NK-92 treated with Interleukin-12 subunit alpha and Interleukin-12 subunit beta, amount 100 ng/mL, for 24 hours (cell line): ENCODE results near the gene INHBB.
"Not testable (repeated sequence)": the region's sequence is repeated elsewhere in the genome, so short reads cannot be mapped to it uniquely, and the experiment has no call there.

ENCODE experiments used
- DNase-seq: peaks from one replicate; lab custom pipeline; 2025; lab: John Stamatoyannopoulos, UW

Gene INHBB

GRCh38 chr2:120346026-120346666 is at the start of gene INHBB:
TSS of gene INHBB (plus strand) at chr2:120346136. CDS start at chr2:120346189, 53 bp downstream.
- no peak for DNase-seq

- no peak for DNase-seq
These were observed 47.6 kb upstream of the INHBB start for GRCh38 chr2:120298173-120298835.

- DNase-seq, result no peak
These were observed 46.9 kb upstream of the INHBB start for GRCh38 chr2:120299004-120299403.

GRCh38 chr2:120299561-120299960 is 46.4 kb upstream of the INHBB start:
- no peak for DNase-seq

DNA sequence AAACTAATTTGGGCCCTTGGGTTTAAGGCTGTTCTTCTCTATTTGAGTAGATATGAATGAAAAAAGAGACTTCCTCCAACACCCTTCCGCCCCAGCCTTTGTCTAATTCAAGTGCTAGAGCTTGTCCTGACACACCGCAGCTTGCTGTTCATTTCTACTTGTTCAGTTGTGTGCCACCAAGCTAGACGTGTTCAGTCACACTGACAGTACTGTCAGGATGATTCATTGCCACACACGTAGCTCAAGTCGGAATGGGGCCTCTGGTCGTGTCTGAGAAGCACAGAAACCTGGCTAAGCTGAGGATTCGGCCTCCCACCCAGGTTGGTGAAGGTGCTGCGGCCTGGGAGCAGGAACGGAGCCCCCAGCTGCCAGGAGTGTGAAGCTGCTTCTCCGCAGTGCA is 45.6 kb upstream of the INHBB start:
- DNase-seq, result no peak

DNA sequence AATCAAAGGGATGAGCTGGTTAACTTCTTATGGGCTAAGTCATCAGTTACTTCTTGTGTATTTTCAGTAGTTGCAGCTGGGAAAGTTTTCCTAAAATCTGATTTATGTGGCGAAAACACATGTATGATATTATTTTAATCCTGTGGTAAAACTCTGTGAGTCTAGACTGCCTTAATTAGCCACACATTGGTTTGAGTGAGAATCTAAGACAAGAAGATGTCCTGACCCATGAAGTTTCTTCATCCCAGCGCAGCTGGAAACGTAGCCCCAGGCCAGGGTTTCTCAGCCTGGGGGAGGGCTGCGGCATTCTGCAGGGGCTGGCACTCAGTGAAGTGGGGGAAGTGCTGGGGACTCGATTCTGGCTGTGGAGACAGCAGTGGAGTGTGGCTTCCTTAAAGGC is 44.7 kb upstream of the INHBB start:
- no peak for DNase-seq

DNA sequence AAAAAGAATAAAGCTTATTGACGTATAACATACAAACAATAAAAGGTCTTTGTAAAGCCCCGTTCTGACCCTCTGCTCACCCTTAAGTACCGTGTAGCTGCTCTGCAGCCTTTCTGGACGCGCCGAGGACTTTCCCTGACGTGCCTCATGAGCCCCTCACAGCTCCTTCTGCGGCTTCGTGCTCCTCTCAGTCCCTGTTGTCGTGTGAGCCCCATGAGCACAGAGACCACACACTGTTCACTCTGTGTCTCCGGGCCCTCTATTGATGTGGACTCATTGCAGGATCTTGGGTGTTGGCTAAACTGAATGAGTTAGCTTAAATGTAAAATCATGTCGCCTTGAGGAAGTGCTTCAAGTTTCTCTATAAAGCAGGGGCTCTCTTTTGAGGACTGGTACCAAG is 43.6 kb upstream of the INHBB start:
- no peak for DNase-seq

- DNase-seq, result no peak
These were observed 42.8 kb upstream of the INHBB start for GRCh38 chr2:120303177-120303576.

- DNase-seq, result no peak
These were observed 40.6 kb upstream of the INHBB start for GRCh38 chr2:120305296-120305695.

- no peak for DNase-seq
These were observed 39.9 kb upstream of the INHBB start for GRCh38 chr2:120305937-120306490.

DNA sequence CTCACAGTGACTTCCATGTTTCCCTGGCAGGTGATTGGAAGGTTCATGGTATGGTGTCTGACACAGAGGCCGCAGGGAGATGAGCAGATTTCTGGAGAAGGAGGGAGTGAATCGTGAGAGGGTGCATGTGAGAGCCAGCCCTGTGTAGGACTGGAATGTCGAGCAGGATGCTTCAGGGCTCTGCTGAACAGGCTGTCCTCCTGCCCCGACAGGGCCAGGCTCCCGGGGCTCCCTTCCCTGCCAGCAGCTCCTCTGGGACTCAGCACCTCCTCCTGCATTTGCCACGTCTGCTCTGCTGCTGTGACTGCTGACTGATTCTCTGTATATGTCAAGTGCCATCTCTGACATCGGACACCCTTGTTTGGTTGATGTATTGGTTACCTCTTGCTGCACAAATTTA is 38.5 kb upstream of the INHBB start:
- DNase-seq, result no peak

DNA sequence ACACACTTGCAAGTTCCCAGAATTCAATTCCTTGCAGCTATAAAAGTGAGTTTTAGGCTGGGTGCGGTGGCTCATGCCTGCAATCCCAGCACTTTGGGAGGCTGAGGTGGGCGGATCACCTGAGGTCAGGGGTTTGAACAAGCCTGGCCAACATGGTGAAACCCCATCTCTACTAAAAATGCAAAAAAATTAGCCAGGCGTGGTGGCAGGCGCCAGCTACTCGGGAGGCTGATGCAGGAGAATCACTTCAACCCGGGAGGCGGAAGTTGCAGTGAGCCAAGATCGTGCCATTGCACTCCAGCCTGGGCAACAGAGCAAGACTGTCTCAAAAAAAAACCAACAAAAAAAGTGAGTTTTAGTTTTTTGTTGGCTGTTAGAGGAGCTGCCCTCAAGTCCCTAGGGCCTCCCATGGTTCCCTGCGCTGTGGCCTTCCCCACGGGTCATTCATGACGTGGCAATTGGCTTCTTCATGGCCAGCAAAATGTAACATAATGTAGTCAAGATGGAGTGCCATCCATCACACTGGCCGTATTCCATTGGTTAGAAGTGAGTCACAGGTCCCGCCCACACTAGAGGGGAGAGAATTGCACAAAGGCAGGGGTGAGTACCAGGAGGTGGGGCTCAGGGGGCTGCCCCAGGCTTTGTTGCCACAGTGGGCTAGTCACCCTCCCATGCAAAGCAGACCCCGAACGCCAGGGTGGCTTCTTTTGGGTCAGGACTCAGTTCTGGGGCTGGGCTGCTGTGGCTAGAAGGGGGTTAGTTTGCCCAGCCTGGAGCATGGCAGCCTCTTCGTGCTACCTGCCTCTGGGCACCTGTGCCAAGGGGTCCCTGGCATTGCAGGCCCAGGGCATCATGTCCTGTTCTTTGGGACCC is 37.7 kb upstream of the INHBB start:
- DNase-seq, result no peak

DNA sequence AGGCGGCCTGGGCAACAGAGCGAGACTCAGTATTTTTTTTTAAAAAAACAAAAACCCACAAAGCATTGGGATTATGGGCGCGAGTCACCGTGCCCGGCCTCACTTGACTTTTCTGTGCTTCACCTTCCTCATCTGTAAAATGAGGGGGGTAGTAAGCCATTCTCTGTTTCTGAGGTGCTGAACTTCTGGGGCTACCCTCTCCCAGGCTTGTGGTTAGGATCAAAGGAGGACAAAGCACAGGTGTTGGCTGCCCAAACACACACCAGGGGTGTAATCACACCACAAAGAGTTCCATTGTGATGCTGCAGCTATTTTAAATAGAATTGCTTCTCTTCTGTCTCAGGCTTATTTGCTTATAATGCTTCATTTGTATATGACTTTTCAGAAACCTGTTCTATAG is 35.8 kb upstream of the INHBB start:
- no peak for DNase-seq

GRCh38 chr2:120310841-120311240 is 35.1 kb upstream of the INHBB start:
- not testable (repeated sequence) for DNase-seq

- no peak for DNase-seq
These were observed 33.9 kb upstream of the INHBB start for GRCh38 chr2:120312076-120312475.

DNA sequence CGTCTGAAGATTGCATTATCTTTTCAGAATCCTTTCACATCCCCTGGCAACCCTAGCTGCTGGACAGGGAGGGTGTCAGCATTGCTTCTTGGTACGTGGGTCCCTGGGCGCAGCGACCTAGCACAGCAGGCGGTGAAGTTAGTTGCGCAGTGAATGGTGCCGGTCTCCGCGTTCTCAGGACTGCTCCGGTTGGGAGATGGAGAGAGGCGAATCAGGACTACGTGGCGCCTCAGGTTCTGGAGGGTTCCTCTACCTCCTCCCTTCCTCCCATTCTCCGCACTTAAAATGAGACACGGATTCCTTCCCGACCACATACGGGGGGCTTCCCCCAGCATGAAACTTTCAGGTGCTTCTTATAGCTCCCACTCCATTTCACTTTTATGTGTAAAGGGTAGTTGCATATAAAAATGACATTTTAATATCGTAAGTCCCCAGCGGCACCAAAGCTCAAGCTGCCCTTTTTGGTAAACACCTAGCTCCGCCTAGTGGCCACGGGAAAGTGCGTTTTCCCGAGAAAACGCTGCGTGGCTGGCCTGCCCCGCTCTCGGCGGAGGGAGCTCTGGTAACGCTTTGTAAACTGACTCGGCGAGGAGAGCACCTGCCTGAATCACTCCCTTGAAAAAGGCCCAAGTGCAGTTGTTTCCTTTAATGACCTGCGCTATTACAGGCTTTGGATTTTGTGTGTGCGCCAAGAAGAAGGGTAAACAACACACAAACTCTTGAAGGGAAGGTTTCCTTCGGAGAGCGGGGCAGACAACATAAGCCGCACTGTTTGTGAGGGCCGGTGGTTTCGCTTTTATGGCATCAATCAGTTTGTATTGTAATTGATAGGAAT is 32.9 kb upstream of the INHBB start:
- DNase-seq, result peak; percentile 33

DNA sequence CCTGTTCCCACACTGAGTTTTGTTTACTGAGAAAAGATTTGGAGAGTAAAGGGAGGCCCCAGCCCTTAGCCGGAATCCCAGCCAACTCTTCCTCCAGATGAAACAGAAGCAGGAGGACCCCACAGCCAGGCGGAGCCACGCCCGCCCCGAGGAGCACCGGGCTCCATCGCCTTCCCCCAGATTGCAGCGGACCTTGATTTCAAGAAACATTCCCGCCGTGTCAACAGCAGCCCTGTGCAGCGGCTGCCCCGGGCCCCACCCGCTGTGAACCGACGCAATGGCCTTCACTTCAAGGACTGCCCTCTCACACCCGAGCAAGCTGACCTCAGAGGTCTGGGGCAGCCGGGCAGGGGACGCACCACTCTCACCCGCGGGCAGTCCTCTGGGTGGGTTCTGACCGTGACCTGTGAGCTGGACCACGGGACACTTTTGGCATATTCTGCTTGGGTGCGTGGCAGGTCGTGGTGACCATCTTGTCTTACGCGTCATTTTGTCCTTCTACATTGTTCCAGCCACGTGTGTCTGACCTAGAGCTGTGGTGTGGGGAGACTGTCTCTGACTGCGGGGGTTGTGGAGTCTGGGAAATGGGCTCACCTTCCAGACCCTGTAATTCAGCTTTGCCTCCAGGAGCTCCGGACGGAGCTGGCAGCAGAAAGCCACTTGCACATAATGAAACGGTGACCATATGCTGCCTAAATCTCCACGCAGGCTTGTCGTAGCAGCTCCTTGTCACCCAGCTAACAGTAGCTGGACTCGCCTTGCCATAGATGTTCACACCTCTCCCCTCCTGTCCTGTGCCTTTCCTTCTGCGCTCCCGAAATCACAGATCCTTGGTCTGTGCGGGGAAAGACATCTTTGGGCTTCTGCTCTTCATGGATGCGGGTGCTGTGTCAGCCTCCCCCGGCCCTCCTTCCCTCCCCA is 32.0 kb upstream of the INHBB start:
- no peak for DNase-seq

GRCh38 chr2:120314690-120315366 is 31.1 kb upstream of the INHBB start:
- no peak for DNase-seq

DNA sequence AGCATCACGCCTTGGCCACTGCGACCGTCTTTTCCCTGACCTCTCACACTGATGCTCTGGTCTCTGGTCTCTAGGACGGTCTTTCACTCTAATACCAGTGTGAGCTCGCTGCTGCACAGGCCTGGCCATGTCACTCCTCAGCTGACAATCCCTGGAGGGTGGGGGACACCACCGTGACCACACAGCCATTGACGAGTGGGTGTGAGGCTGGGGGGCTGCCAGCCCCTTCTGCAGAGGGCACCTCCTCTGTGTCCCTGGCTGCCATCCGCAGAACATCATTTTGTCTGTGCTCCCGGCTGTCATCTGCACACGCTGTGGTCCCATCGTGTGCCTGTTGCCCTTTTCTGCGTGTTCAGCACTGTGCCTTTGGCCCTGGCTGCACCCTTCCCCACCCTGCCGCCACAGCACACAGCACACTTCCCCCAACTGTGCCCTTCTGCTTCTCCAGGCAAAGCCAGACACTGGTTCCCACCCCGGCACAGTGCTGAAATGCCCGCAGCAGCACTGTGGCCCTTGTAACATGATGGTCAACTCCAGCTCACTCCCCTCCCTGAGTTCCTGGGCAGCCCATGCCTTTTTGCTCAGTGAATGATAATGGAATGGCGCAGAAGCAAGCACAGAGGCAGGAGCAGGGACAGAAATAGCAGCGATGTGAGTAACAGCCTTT is 30.4 kb upstream of the INHBB start:
- DNase-seq, result no peak

DNA sequence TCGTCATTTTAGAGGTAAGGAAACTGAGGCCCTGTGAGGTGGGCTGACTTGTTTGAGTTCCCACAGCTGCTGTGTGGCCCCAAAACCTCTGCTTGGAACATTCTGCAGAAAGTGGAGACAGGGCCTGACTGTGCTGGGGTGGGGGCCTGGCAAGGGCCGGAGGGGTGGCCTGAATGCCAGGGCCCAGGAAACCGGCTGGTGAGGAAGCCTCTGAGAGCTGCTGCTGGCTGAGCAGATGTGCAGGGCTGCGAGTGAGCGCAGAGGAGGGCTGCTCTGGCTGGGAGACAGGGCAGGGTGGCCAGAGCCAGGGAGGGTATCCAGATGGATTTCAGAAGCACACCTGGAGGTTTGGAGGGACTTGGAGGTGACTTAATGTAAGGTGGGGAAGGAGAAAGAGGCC is 29.9 kb upstream of the INHBB start:
- no peak for DNase-seq
